Keratinocyte (primary cell): Measurements from ENCODE around the gene KIN. TPM values are rescaled to one million over a fixed set of nuclear protein-coding genes. Genes with fewer than 3 reads are reported as not detected.
"Not testable (repeated sequence)": the region's sequence is repeated elsewhere in the genome, so short reads cannot be mapped to it uniquely, and the experiment has no call there.

Source experiments
- DNase-seq: peaks from one replicate; pipeline ENCODE4 v3.0.0-alpha.2; 2011; ENCODE audit warnings: low read depth, missing footprints, low spot score
- FAIRE-seq: peaks from 2 replicates; lab custom pipeline; 2011; peaks lifted over from hg19 to GRCh38; lab: Jason Lieb, UNC
- H2AFZ ChIP-seq: 2 replicates; pipeline ENCODE4 v1.6.0; 2012; ENCODE audit warnings: low read length, control low read depth, inconsistent platforms; ENCODE audit not compliant: control insufficient read depth
- H3K27ac ChIP-seq: 2 replicates; pipeline ENCODE4 v1.5.1; 2011; ENCODE audit warnings: low read length; ENCODE audit not compliant: control insufficient read depth, insufficient read depth
- H3K27me3 ChIP-seq: 3 replicates; pipeline ENCODE4 v1.6.0; 2011; ENCODE audit warnings: low read length; ENCODE audit not compliant: control insufficient read depth, insufficient read depth; ENCODE audit errors: extremely low read depth
- H3K36me3 ChIP-seq, 2 experiments: 2 replicates in 1 of 2; 3 replicates in 1 of 2; pipeline ENCODE4 v1.5.1; 2011; ENCODE audit warnings: low read length in 2 of 2, mild to moderate bottlenecking in 1 of 2; ENCODE audit not compliant: control insufficient read depth in 2 of 2, insufficient read depth in 2 of 2; ENCODE audit errors: extremely low read depth in 1 of 2
- H3K4me1 ChIP-seq: 3 replicates; pipeline ENCODE4 v1.5.1; 2011; ENCODE audit warnings: low read length; ENCODE audit not compliant: control insufficient read depth, insufficient read depth; ENCODE audit errors: extremely low read depth
- H3K4me2 ChIP-seq: 3 replicates; pipeline ENCODE4 v1.6.0; 2011; ENCODE audit warnings: low read depth, low read length; ENCODE audit not compliant: control insufficient read depth, insufficient read depth; ENCODE audit errors: extremely low read depth
- H3K4me3 ChIP-seq, 3 experiments: fragments of 200-600 bp in 1 of 3; sonication (generic) in 1 of 3; 2 replicates in 2 of 3; 3 replicates in 1 of 3; pipeline ENCODE4 v1.5.1; 2011 to 2016; ENCODE audit warnings: low read length in 3 of 3, mild to moderate bottlenecking in 3 of 3, control low read depth in 2 of 3, inconsistent platforms in 1 of 3, low read depth in 1 of 3, mixed read lengths in 1 of 3, mixed run types in 1 of 3, moderate library complexity in 1 of 3; ENCODE audit not compliant: control insufficient read depth in 2 of 3, insufficient read depth in 2 of 3; ENCODE audit errors: extremely low read depth in 1 of 3
- H3K79me2 ChIP-seq: 2 replicates; pipeline ENCODE4 v1.6.0; 2012; ENCODE audit warnings: low read length; ENCODE audit not compliant: control insufficient read depth, insufficient read depth
- H3K9ac ChIP-seq: 3 replicates; pipeline ENCODE4 v1.6.0; 2011; ENCODE audit warnings: low read length; ENCODE audit not compliant: control insufficient read depth, insufficient read depth; ENCODE audit errors: extremely low read depth
- H3K9me1 ChIP-seq: 3 replicates; pipeline ENCODE4 v1.6.0; 2011; ENCODE audit warnings: low read length; ENCODE audit not compliant: control insufficient read depth, insufficient read depth; ENCODE audit errors: extremely low read depth
- H3K9me3 ChIP-seq: 2 replicates; pipeline ENCODE4 v1.5.1; 2012; ENCODE audit warnings: low read depth, low read length; ENCODE audit not compliant: control insufficient read depth
- H4K20me1 ChIP-seq: 3 replicates; pipeline ENCODE4 v1.6.0; 2011; ENCODE audit warnings: low read length; ENCODE audit not compliant: control insufficient read depth, insufficient read depth; ENCODE audit errors: extremely low read depth
- EZH2 ChIP-seq: IDR thresholded peaks from one replicate; pipeline ENCODE4 v1.6.1; 2012; ENCODE audit warnings: inconsistent platforms, mild to moderate bottlenecking, low read length, moderate library complexity
- dilution Hi-C: fragments of 300-500 bp; cut with MboI; formaldehyde crosslinking; loops from one replicate; pipeline ENCODE4 v1.7.0; 2020; ENCODE audit warnings: low sequenced_read_pairs; ENCODE audit not compliant: extremely low pct_ligation_motif_present
- polyA plus RNA-seq, 5 experiments: library from polyadenylated mRNA; depleted of rRNA in 3 of 5; stranded (reverse) in 3 of 5; stranded (forward) in 1 of 5; unstranded in 1 of 5; fragments of >200 nt; gene quantifications; 1 replicate in 1 of 5; 2 replicates in 3 of 5; 3 replicates in 1 of 5; pipeline versions ENCODE4 v1.2.1 to v1.2.3, GENCODE V29; 2011 to 2012; ENCODE audit warnings: missing spikeins in 2 of 5, low read depth in 1 of 5, low replicate concordance in 1 of 5
- TF ChIP-seq, protein P1 (sequence below), 3 experiments: IDR thresholded peaks in 1 of 3; conservative IDR thresholded peaks in 1 of 3; optimal IDR thresholded peaks in 1 of 3; 2 replicates in 2 of 3; 3 replicates in 1 of 3; pipeline versions ENCODE3 to v1.5.1; 2011; ENCODE audit warnings: low read length in 3 of 3, mild to moderate bottlenecking in 3 of 3, moderate library complexity in 2 of 3, control low read depth in 1 of 3, inconsistent platforms in 1 of 3; ENCODE audit not compliant: insufficient read depth in 2 of 3; ENCODE audit errors: extremely low read depth in 1 of 3

The KIN gene
- polyA plus RNA-seq, 1 donor (not counting 4 experiments of a cell fraction or from before 2014, with no cell fraction given), result 15.1 TPM

DNA sequence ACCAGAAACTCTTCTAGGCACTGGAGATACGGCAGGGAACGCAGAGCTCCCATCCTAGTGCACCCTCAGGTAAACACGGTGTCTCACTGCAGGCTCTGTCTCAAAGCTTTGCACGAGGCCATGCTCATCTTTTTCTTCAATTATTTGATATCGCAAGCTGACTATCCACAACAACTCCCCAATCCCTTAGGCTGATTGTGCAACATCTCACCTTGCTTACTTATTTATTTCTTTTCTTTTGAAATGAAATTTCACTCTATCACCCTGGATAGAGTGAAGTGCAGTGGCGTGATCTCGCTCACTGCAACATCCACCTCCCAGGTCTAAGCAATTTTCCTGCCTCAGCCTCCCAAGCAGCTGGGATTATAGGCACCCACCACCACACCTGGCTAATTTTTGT, 72.3 kb downstream of the KIN start:
- Histone ChIP-seq H3K4me2 (no peak overlapping the region), H3K9me3 (no peaks in the 10 kb centered on the region), H3K9ac (no peak overlapping the region), H3K4me3 (no peak overlapping the region), H3K9me1 (no peaks in the 10 kb centered on the region), H3K27ac (no peak overlapping the region), H3K36me3 (no peaks in the 10 kb centered on the region), H3K4me1 (no peaks in the 10 kb centered on the region), H4K20me1 (no peaks in the 10 kb centered on the region), H3K79me2 (no peaks in the 10 kb centered on the region), H3K27me3 (peaks cover 4% of the 10 kb centered on the region), H2AFZ (no peak overlapping the region)
- DNase-seq (no peak), FAIRE-seq (no peak)
- TF ChIP-seq, protein P1, sequence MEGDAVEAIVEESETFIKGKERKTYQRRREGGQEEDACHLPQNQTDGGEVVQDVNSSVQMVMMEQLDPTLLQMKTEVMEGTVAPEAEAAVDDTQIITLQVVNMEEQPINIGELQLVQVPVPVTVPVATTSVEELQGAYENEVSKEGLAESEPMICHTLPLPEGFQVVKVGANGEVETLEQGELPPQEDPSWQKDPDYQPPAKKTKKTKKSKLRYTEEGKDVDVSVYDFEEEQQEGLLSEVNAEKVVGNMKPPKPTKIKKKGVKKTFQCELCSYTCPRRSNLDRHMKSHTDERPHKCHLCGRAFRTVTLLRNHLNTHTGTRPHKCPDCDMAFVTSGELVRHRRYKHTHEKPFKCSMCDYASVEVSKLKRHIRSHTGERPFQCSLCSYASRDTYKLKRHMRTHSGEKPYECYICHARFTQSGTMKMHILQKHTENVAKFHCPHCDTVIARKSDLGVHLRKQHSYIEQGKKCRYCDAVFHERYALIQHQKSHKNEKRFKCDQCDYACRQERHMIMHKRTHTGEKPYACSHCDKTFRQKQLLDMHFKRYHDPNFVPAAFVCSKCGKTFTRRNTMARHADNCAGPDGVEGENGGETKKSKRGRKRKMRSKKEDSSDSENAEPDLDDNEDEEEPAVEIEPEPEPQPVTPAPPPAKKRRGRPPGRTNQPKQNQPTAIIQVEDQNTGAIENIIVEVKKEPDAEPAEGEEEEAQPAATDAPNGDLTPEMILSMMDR (optimal IDR thresholded peaks at IDR 0.05 in 1 of 3, IDR thresholded peaks at IDR 0.05 in 1 of 3, conservative IDR thresholded peaks at IDR 0.05 in 1 of 3; ENCODE audit: extremely low read depth in 1 of 3, insufficient read depth in 2 of 3, low read length in 3 of 3), result no peak
- TF ChIP-seq EZH2, result no peak
- dilution Hi-C loops, result no loop called here

DNA sequence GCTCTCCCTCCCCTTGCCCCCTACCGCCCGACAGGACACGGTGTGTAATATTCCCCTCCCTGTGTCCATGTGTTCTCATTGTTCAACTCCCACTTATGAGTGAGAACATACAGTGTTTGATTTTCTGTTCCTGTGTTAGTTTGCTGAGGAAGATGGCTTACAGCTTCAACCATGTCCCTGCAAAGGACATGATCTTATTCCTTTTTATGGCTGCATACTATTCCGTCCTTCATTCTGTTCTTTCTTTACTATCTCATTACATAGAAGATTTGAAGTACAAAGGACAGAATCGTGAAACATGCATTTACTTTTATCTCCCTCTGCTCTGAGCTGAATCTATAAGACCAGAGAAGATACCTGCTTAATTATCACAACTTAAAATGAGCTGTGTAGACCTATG, 76.7 kb downstream of the KIN start:
- H3K9me3 ChIP-seq, H2AFZ ChIP-seq, H3K4me3 ChIP-seq, H3K36me3 ChIP-seq, H3K4me2 ChIP-seq, H4K20me1 ChIP-seq, dilution Hi-C loops, H3K27ac ChIP-seq, H3K9me1 ChIP-seq, DNase-seq, H3K27me3 ChIP-seq, H3K4me1 ChIP-seq, H3K79me2 ChIP-seq, FAIRE-seq, H3K9ac ChIP-seq: not testable (repeated sequence)

DNA sequence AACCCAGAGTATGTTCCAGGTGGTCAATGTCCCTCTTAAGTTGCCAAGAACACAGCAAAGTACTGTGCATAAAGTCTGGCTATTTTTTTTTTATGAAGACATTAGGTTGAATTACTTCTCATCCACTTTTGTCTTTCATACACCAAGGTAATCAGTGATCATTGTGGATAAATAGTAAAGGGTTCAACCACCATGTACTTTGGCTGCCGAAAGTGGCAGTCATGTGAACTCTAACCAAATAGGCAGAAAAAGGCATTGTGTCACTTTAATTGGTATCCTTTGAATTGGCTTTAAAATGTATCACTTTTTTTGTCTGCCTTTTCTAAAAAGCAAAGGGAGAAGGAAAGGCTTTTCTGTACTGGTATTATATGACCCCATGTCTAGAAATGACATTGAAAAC, 77.3 kb downstream of the KIN start:
- dilution Hi-C loops, result no loop called here
- Histone ChIP-seq H3K79me2 (no peaks in the 10 kb centered on the region), H3K4me1 (no peaks in the 10 kb centered on the region), H3K4me3 (no peak overlapping the region), H3K9me1 (no peaks in the 10 kb centered on the region), H3K9me3 (no peaks in the 10 kb centered on the region), H3K27ac (no peak overlapping the region), H4K20me1 (no peaks in the 10 kb centered on the region), H3K9ac (no peak overlapping the region), H3K4me2 (no peak overlapping the region), H3K27me3 (no peaks in the 10 kb centered on the region), H3K36me3 (no peaks in the 10 kb centered on the region), H2AFZ (no peak overlapping the region)
- DNase-seq, result no peak
- TF ChIP-seq, protein P1 (optimal IDR thresholded peaks at IDR 0.05 in 1 of 3, IDR thresholded peaks at IDR 0.05 in 1 of 3, conservative IDR thresholded peaks at IDR 0.05 in 1 of 3; ENCODE audit: extremely low read depth in 1 of 3, insufficient read depth in 2 of 3, low read length in 3 of 3), result no peak
- no peak for TF ChIP-seq EZH2
- no peak for FAIRE-seq
